Osteocyte (in vitro differentiated cells): ENCODE measurements around the gene GFI1B. TPM values are rescaled to one million over a fixed set of nuclear protein-coding genes. Genes with fewer than 3 reads are reported as not detected.

Experiments used
- DNase-seq: peaks from one replicate; pipeline ENCODE4 v3.0.0; 2021; ENCODE audit warnings: mixed read lengths; ENCODE audit not compliant: unreplicated experiment; ENCODE audit errors: extremely low spot score
- H3K27ac Mint-ChIP-seq: one replicate; pipeline ENCODE4 v1.8.0; 2021; ENCODE audit warnings: mild to moderate bottlenecking, mixed read lengths; ENCODE audit not compliant: unreplicated experiment
- H3K27me3 Mint-ChIP-seq: one replicate; pipeline ENCODE4 v1.8.0; 2021; ENCODE audit warnings: mixed read lengths; ENCODE audit not compliant: unreplicated experiment
- H3K36me3 Mint-ChIP-seq: one replicate; pipeline ENCODE4 v1.8.0; 2021; ENCODE audit warnings: mixed read lengths; ENCODE audit not compliant: unreplicated experiment
- H3K4me1 Mint-ChIP-seq: one replicate; pipeline ENCODE4 v1.8.0; 2021; ENCODE audit warnings: mixed read lengths; ENCODE audit not compliant: unreplicated experiment
- H3K4me3 Mint-ChIP-seq: one replicate; pipeline ENCODE4 v1.8.0; 2021; ENCODE audit warnings: mild to moderate bottlenecking, moderate library complexity, mixed read lengths; ENCODE audit not compliant: unreplicated experiment
- H3K9me3 Mint-ChIP-seq: one replicate; pipeline ENCODE4 v1.8.0; 2021; ENCODE audit warnings: mixed read lengths; ENCODE audit not compliant: unreplicated experiment
- total RNA-seq: library from RNA; stranded (reverse); gene quantifications from 2 replicates; pipeline ENCODE4 v1.2.1, GENCODE V29; 2021
- TF ChIP-seq, protein P1 (sequence below): fragments of 200-600 bp; sonication (generic); IDR thresholded peaks from 2 replicates; pipeline ENCODE4 v1.5.0; 2021; ENCODE audit warnings: antibody characterized with exemption, mild to moderate bottlenecking, moderate library complexity

Gene GFI1B
- total RNA-seq, 1 donor from 2014 or later, result not detected

DNA sequence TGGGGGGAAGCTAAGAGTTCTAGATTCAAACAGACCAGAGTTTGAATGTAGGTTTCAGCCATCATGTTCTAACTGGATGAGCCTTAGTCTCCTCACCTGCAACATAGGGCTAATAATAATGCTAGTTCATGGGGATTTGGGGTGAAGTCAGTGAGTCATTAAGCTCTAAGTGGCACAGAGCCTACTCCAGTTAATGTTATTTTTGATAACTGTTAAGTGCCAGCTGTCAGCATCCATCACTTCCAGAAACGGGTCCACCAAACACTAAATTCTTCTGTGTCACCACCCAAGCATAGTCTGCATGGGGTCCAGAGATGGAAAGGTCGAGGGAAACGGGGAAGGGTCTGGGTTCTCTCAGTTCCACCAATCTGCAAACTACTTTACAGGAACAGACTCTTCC, 32.3 kb upstream of the GFI1B start:
- H3K36me3 Mint-ChIP-seq, result no peaks in the 10 kb centered on the region
- H3K4me3 Mint-ChIP-seq, result no peak overlapping the region
- TF ChIP-seq, protein P1, sequence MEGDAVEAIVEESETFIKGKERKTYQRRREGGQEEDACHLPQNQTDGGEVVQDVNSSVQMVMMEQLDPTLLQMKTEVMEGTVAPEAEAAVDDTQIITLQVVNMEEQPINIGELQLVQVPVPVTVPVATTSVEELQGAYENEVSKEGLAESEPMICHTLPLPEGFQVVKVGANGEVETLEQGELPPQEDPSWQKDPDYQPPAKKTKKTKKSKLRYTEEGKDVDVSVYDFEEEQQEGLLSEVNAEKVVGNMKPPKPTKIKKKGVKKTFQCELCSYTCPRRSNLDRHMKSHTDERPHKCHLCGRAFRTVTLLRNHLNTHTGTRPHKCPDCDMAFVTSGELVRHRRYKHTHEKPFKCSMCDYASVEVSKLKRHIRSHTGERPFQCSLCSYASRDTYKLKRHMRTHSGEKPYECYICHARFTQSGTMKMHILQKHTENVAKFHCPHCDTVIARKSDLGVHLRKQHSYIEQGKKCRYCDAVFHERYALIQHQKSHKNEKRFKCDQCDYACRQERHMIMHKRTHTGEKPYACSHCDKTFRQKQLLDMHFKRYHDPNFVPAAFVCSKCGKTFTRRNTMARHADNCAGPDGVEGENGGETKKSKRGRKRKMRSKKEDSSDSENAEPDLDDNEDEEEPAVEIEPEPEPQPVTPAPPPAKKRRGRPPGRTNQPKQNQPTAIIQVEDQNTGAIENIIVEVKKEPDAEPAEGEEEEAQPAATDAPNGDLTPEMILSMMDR, result no peak
- H3K9me3 Mint-ChIP-seq, result no peaks in the 10 kb centered on the region
- no peak overlapping the region for H3K27ac Mint-ChIP-seq
- H3K27me3 Mint-ChIP-seq, result no peaks in the 10 kb centered on the region
- no peak for DNase-seq
- H3K4me1 Mint-ChIP-seq, result peaks cover 38% of the 10 kb centered on the region

GRCh38 chr9:132946631-132947295, 31.7 kb upstream of the GFI1B start:
- Mint-ChIP-seq H3K27ac (no peak overlapping the region), H3K27me3 (no peaks in the 10 kb centered on the region), H3K9me3 (no peaks in the 10 kb centered on the region), H3K4me1 (peaks cover 38% of the 10 kb centered on the region), H3K4me3 (no peak overlapping the region), H3K36me3 (no peaks in the 10 kb centered on the region)
- TF ChIP-seq, protein P1, result no peak
- DNase-seq, result no peak

GRCh38 chr9:132947756-132948155, 30.7 kb upstream of the GFI1B start:
- H3K36me3 Mint-ChIP-seq, result no peaks in the 10 kb centered on the region
- H3K4me3 Mint-ChIP-seq, result no peak overlapping the region
- TF ChIP-seq, protein P1, result no peak
- H3K27ac Mint-ChIP-seq, result no peak overlapping the region
- H3K27me3 Mint-ChIP-seq, result peaks cover 6% of the 10 kb centered on the region
- no peak for DNase-seq
- H3K9me3 Mint-ChIP-seq, result no peaks in the 10 kb centered on the region
- H3K4me1 Mint-ChIP-seq, result peaks cover 29% of the 10 kb centered on the region

- TF ChIP-seq, protein P1, result no peak
- Mint-ChIP-seq H3K4me1 (peaks cover 21% of the 10 kb centered on the region), H3K27me3 (peaks cover 9% of the 10 kb centered on the region), H3K9me3 (no peaks in the 10 kb centered on the region), H3K4me3 (no peak overlapping the region), H3K27ac (no peak overlapping the region), H3K36me3 (no peaks in the 10 kb centered on the region)
- DNase-seq, result no peak
These were observed 29.9 kb upstream of the GFI1B start for GRCh38 chr9:132948482-132949050.

DNA sequence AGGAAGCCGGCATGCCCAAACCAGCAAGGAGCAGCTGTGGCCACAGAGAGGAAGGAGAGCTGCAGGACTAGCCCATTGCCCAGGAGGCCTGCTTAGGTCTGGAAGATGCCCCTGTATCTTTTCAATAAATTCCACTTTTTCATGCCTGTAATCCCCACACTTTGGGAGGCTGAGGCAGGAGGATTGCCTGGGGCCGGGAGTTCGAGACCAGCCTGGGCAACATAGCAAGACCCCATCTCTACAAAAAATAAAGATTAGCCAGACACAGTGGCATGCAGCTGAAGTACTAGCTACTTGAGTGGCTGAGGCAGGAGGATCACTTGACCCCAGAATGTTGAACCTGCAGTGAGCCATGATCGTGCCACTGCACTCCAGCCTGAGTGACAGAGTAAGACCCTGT, 28.8 kb upstream of the GFI1B start:
- no peaks in the 10 kb centered on the region for H3K36me3 Mint-ChIP-seq
- no peak overlapping the region for H3K27ac Mint-ChIP-seq
- no peak for DNase-seq
- H3K4me3 Mint-ChIP-seq, result no peak overlapping the region
- H3K9me3 Mint-ChIP-seq, result no peaks in the 10 kb centered on the region
- TF ChIP-seq, protein P1, result no peak
- H3K4me1 Mint-ChIP-seq, result peaks cover 16% of the 10 kb centered on the region
- peaks cover 9% of the 10 kb centered on the region for H3K27me3 Mint-ChIP-seq
